Measurements from ENCODE around the gene LAPTM5. TPM values are rescaled to one million over a fixed set of nuclear protein-coding genes. Genes with fewer than 3 reads are reported as not detected.

LAPTM5 gene
- total and polyA plus RNA-seq, 2 donors (not counting 1 experiment from before 2014, with no cell fraction given): 1,384 to 1,519 TPM

DNA sequence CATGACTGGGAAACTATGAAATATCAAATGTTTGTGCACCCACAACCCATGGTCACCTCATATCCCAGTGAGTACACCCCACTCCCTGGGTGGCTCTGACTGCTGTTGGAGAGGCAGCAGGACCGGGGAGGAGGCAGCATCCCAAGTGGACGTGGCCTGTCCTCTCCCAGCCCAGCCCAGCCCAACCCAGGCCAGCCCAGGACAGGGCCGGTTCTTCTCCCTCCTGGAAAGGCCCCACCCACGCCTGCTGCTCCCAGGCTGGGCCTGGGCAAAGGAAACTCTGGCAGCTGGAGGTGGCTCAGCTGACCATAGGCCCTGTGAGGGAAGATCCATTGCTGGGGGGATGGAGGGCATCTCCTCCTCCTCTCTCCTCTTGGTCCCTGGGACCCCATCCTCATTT is 53.3 kb downstream of the LAPTM5 start:
- H3K4me3 ChIP-seq (ENCODE audit: control extremely low read depth in 1 of 5, extremely low read depth in 1 of 5, insufficient read depth in 1 of 5, low read depth in 2 of 5, low read length in 4 of 5): no peak overlapping the region
- WGBS (ENCODE audit: insufficient coverage): 93% methylated on average over 2 of the region's 4 CpGs
- H3K27ac ChIP-seq (ENCODE audit: low read length in 2 of 2): no peak overlapping the region
- ChIA-PET CTCF (no interaction called here), POLR2A (no interaction called here)
- no peak overlapping the region for H3K27ac Mint-ChIP-seq
- H3K4me2 ChIP-seq (replicated peaks; ENCODE audit: low read depth, low read length, poor library complexity, severe bottlenecking): no peak overlapping the region
- H2AFZ ChIP-seq (ENCODE audit: insufficient read depth, low read depth, low read length, poor library complexity, severe bottlenecking): no peak overlapping the region
- no peak for ATAC-seq (ENCODE audit: low read depth)
- H3K4me3 Mint-ChIP-seq: no peak overlapping the region
- peaks cover 4% of the 10 kb centered on the region for H3K4me1 Mint-ChIP-seq
- no peaks in the 10 kb centered on the region for H3K9me3 Mint-ChIP-seq (ENCODE audit: insufficient read depth)
- peaks cover 0 to 24% (median 3%) of the 10 kb centered on the region in 4 experiments for H3K27me3 ChIP-seq (replicated peaks in 1 of 4; ENCODE audit: control extremely low read depth in 1 of 4, control insufficient read depth in 3 of 4, insufficient read depth in 4 of 4, low read length in 3 of 4)
- no peaks in the 10 kb centered on the region for H4K20me1 ChIP-seq (ENCODE audit: control insufficient read depth, insufficient read depth, low read length, poor library complexity, severe bottlenecking)
- intact Hi-C loops (cut with micrococcal nuclease): no loop called here
- TF ChIP-seq, protein P1, sequence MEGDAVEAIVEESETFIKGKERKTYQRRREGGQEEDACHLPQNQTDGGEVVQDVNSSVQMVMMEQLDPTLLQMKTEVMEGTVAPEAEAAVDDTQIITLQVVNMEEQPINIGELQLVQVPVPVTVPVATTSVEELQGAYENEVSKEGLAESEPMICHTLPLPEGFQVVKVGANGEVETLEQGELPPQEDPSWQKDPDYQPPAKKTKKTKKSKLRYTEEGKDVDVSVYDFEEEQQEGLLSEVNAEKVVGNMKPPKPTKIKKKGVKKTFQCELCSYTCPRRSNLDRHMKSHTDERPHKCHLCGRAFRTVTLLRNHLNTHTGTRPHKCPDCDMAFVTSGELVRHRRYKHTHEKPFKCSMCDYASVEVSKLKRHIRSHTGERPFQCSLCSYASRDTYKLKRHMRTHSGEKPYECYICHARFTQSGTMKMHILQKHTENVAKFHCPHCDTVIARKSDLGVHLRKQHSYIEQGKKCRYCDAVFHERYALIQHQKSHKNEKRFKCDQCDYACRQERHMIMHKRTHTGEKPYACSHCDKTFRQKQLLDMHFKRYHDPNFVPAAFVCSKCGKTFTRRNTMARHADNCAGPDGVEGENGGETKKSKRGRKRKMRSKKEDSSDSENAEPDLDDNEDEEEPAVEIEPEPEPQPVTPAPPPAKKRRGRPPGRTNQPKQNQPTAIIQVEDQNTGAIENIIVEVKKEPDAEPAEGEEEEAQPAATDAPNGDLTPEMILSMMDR (IDR thresholded peaks at IDR 0.05): no peak
- TF ChIP-seq EZH2 (IDR thresholded peaks at IDR 0.05; ENCODE audit: borderline replicate concordance, insufficient read depth, low read depth, low read length, poor library complexity, severe bottlenecking): no peak
- DNase-seq: no peak
- H3K36me3 ChIP-seq (replicated peaks in 1 of 2; ENCODE audit: control extremely low read depth in 1 of 2, control insufficient read depth in 1 of 2, extremely low read depth in 1 of 2, insufficient read depth in 2 of 2, low read length in 1 of 2): no peaks in the 10 kb centered on the region
- H3K9me3 ChIP-seq (ENCODE audit: control extremely low read depth in 1 of 3, control insufficient read depth in 2 of 3, insufficient read depth in 1 of 3, low read length in 2 of 3): no peaks in the 10 kb centered on the region
- H3K9ac ChIP-seq (ENCODE audit: low read length): no peak overlapping the region
- peaks cover 0 to 6% of the 10 kb centered on the region in 2 donors for H3K4me1 ChIP-seq (ENCODE audit: control insufficient read depth in 2 of 2, insufficient read depth in 2 of 2, low read length in 2 of 2)
- peaks cover 23% of the 10 kb centered on the region for H3K27me3 Mint-ChIP-seq
- H3K79me2 ChIP-seq (ENCODE audit: control insufficient read depth, insufficient read depth, low read length): no peaks in the 10 kb centered on the region

DNA sequence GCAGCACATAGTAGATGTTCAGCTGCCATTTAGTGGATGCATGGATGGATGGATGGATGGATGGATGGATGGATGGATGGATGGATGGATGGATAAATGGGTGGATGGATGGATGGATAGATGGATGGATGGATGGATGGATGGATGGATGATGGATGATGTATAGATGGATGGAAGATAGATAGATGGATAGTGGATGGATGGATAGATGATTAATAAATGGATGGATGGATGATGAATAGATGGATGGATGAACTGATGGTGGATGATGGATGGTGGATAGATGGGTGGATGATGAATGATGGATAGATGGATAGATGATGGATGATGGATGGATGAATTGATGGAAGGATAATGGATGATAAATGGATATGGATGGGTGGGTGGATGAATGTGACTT is 54.8 kb downstream of the LAPTM5 start:
- H3K4me3 ChIP-seq (ENCODE audit: control extremely low read depth in 1 of 5, extremely low read depth in 1 of 5, insufficient read depth in 1 of 5, low read depth in 2 of 5, low read length in 4 of 5): no peak overlapping the region
- POLR2A ChIA-PET: no interaction called here
- no peaks in the 10 kb centered on the region for H3K9me3 Mint-ChIP-seq (ENCODE audit: insufficient read depth)
- TF ChIP-seq, protein P1 (IDR thresholded peaks at IDR 0.05): no peak
- no peak for TF ChIP-seq EZH2 (IDR thresholded peaks at IDR 0.05; ENCODE audit: borderline replicate concordance, insufficient read depth, low read depth, low read length, poor library complexity, severe bottlenecking)
- H3K4me1 Mint-ChIP-seq: no peaks in the 10 kb centered on the region
- H3K79me2 ChIP-seq (ENCODE audit: control insufficient read depth, insufficient read depth, low read length): no peaks in the 10 kb centered on the region
- no peak for ATAC-seq (ENCODE audit: low read depth)
- H3K27ac ChIP-seq (ENCODE audit: low read length in 2 of 2): no peak overlapping the region
- H3K36me3 ChIP-seq (replicated peaks in 1 of 2; ENCODE audit: control extremely low read depth in 1 of 2, control insufficient read depth in 1 of 2, extremely low read depth in 1 of 2, insufficient read depth in 2 of 2, low read length in 1 of 2): no peaks in the 10 kb centered on the region
- no peaks in the 10 kb centered on the region for H4K20me1 ChIP-seq (ENCODE audit: control insufficient read depth, insufficient read depth, low read length, poor library complexity, severe bottlenecking)
- CTCF ChIA-PET: no interaction called here
- no peak overlapping the region for H3K4me3 Mint-ChIP-seq
- peaks cover 0 to 2% of the 10 kb centered on the region in 2 donors for H3K4me1 ChIP-seq (ENCODE audit: control insufficient read depth in 2 of 2, insufficient read depth in 2 of 2, low read length in 2 of 2)
- H3K9ac ChIP-seq (ENCODE audit: low read length): no peak overlapping the region
- intact Hi-C loops (cut with micrococcal nuclease): no loop called here
- H3K27me3 Mint-ChIP-seq: peaks cover 10% of the 10 kb centered on the region
- no peak overlapping the region for H3K27ac Mint-ChIP-seq
- H3K27me3 ChIP-seq (replicated peaks in 1 of 4; ENCODE audit: control extremely low read depth in 1 of 4, control insufficient read depth in 3 of 4, insufficient read depth in 4 of 4, low read length in 3 of 4): peaks cover 0 to 14% (median 3%) of the 10 kb centered on the region in 4 experiments
- no peak overlapping the region for H2AFZ ChIP-seq (ENCODE audit: insufficient read depth, low read depth, low read length, poor library complexity, severe bottlenecking)
- DNase-seq: no peak
- no peaks in the 10 kb centered on the region for H3K9me3 ChIP-seq (ENCODE audit: control extremely low read depth in 1 of 3, control insufficient read depth in 2 of 3, insufficient read depth in 1 of 3, low read length in 2 of 3)
- no peak overlapping the region for H3K4me2 ChIP-seq (replicated peaks; ENCODE audit: low read depth, low read length, poor library complexity, severe bottlenecking)

Measured in B cell (primary cell).